ENCODE data around the gene GIMAP1.

The GIMAP1 gene

GRCh38 chr7:150759479-150759878 lies 43.1 kb downstream of the GIMAP1 start:
- in situ Hi-C loops (cut with HindIII; ENCODE audit: low pct_ligation_motif_present, low sequenced_read_pairs), result no loop called here
- no peak for DNase-seq
- Histone ChIP-seq H3K27me3 (replicated peaks) (no peaks in the 10 kb centered on the region), H3K36me3 (replicated peaks) (no peaks in the 10 kb centered on the region), H3K4me3 (ENCODE audit: low read depth, low read length) (no peak overlapping the region), H3K27ac (no peak overlapping the region)
- TF ChIP-seq, protein P1, sequence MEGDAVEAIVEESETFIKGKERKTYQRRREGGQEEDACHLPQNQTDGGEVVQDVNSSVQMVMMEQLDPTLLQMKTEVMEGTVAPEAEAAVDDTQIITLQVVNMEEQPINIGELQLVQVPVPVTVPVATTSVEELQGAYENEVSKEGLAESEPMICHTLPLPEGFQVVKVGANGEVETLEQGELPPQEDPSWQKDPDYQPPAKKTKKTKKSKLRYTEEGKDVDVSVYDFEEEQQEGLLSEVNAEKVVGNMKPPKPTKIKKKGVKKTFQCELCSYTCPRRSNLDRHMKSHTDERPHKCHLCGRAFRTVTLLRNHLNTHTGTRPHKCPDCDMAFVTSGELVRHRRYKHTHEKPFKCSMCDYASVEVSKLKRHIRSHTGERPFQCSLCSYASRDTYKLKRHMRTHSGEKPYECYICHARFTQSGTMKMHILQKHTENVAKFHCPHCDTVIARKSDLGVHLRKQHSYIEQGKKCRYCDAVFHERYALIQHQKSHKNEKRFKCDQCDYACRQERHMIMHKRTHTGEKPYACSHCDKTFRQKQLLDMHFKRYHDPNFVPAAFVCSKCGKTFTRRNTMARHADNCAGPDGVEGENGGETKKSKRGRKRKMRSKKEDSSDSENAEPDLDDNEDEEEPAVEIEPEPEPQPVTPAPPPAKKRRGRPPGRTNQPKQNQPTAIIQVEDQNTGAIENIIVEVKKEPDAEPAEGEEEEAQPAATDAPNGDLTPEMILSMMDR (IDR thresholded peaks at IDR 0.05; ENCODE audit: low read depth, low read length, missing control alignments), result no peak

GRCh38 chr7:150766334-150766709 lies 49.9 kb downstream of the GIMAP1 start:
- Histone ChIP-seq H3K27ac (no peak overlapping the region), H3K27me3 (replicated peaks) (no peaks in the 10 kb centered on the region), H3K36me3 (replicated peaks) (no peaks in the 10 kb centered on the region), H3K4me3 (ENCODE audit: low read depth, low read length) (no peak overlapping the region)
- in situ Hi-C loops (cut with HindIII; ENCODE audit: low pct_ligation_motif_present, low sequenced_read_pairs), result no loop called here
- DNase-seq, result no peak
- TF ChIP-seq, protein P1 (IDR thresholded peaks at IDR 0.05; ENCODE audit: low read depth, low read length, missing control alignments), result no peak

DNA sequence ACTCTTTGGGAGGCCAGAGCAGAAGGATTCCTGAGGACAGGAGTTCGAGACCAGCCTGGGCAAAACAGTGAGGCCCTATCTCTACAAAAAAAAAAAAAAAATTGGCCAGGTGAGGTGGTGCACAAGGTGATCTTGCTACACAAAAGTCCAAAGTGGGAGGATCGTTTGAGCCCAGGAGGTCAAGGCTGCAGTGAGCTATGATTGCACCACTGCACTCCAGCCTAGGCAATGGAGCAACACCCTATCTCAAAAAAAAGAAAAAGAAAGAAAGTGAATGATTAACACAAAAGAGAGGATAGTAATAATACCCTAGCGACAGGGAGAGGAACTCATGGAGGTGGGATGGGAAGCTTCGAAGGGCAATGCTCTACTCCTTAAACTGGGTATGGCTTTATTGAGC lies 53.4 kb downstream of the GIMAP1 start:
- Histone ChIP-seq H3K36me3 (replicated peaks) (no peaks in the 10 kb centered on the region), H3K4me3 (ENCODE audit: low read depth, low read length) (no peak overlapping the region), H3K27ac (no peak overlapping the region), H3K27me3 (replicated peaks) (no peaks in the 10 kb centered on the region)
- TF ChIP-seq, protein P1 (IDR thresholded peaks at IDR 0.05; ENCODE audit: low read depth, low read length, missing control alignments), result no peak
- DNase-seq, result no peak
- in situ Hi-C loops (cut with HindIII; ENCODE audit: low pct_ligation_motif_present, low sequenced_read_pairs), result no loop called here

All from brain microvascular endothelial cell (primary cell).